ENCODE data around the gene RBM26.
"Not testable (repeated sequence)": the region's sequence is repeated elsewhere in the genome, so short reads cannot be mapped to it uniquely, and the experiment has no call there.

The RBM26 gene

GRCh38 chr13:79314652-79315051, 91.4 kb downstream of the RBM26 start:
- no peak for DNase-seq

GRCh38 chr13:79312340-79312855, 93.7 kb downstream of the RBM26 start:
- no peak for DNase-seq

GRCh38 chr13:79311386-79311785, 94.7 kb downstream of the RBM26 start:
- no peak for DNase-seq

- DNase-seq: no peak
Observed at GRCh38 chr13:79309690-79310089, 96.4 kb downstream of the RBM26 start.

- no peak for DNase-seq
Observed at GRCh38 chr13:79307866-79308298, 98.2 kb downstream of the RBM26 start.

GRCh38 chr13:79307433-79307861, 98.6 kb downstream of the RBM26 start:
- DNase-seq: no peak

GRCh38 chr13:79306650-79307049, 99.4 kb downstream of the RBM26 start:
- no peak for DNase-seq

GRCh38 chr13:79297128-79297527, 108.9 kb downstream of the RBM26 start:
- DNase-seq: no peak

GRCh38 chr13:79295906-79296706, 109.9 kb downstream of the RBM26 start:
- DNase-seq: no peak

- no peak for DNase-seq
Observed at GRCh38 chr13:79290595-79291244, 115.3 kb downstream of the RBM26 start.

GRCh38 chr13:79289571-79289970, 116.5 kb downstream of the RBM26 start:
- no peak for DNase-seq

- DNase-seq: no peak
Observed at GRCh38 chr13:79287939-79288795, 117.9 kb downstream of the RBM26 start.

- no peak for DNase-seq
Observed at GRCh38 chr13:79285159-79285558, 120.9 kb downstream of the RBM26 start.

GRCh38 chr13:79283742-79284141, 122.3 kb downstream of the RBM26 start:
- no peak for DNase-seq

GRCh38 chr13:79282976-79283375, 123.1 kb downstream of the RBM26 start:
- peak; percentile 62 for DNase-seq

GRCh38 chr13:79282508-79282907, 123.5 kb downstream of the RBM26 start:
- no peak for DNase-seq

GRCh38 chr13:79281339-79281747, 124.7 kb downstream of the RBM26 start:
- no peak for DNase-seq

GRCh38 chr13:79279735-79280134, 126.3 kb downstream of the RBM26 start:
- DNase-seq: not testable (repeated sequence)

GRCh38 chr13:79273045-79273444, 133.0 kb downstream of the RBM26 start:
- no peak for DNase-seq

GRCh38 chr13:79271616-79272015, 134.4 kb downstream of the RBM26 start:
- no peak for DNase-seq

GRCh38 chr13:79270859-79271258, 135.2 kb downstream of the RBM26 start:
- no peak for DNase-seq

All from SIG-M5 (cell line).